ENCODE data around the gene MBLAC1. TPM values are rescaled to one million over a fixed set of nuclear protein-coding genes. Genes with fewer than 3 reads are reported as not detected.

The MBLAC1 gene
- total RNA-seq, 4 donors from 2014 or later, result 4.4 to 5.6 TPM; not detected in 2

DNA sequence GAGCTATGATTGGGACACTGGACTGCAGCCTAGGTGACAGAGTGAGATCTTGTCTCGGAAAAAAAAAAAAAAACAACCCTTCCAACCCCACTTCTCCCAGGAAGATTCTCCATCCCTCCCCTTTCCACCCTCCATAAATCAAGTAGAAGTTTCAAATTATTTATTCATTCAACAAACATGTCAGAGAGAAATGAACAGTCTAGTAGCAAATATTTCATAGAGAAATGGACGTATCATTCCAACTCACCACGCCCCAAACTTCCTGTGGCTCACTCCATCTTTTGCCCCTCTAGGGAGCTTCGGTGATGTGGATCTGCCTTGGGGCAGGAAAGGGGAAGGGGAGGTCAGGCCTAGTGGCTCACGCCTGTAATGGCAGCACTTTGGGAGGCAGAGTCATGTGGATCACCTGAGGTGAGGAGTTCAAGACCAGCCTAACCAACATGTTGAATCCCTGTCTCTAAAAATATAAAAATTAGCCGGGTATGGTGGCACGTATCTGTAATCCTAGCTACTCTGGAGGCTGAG is 32.4 kb downstream of the MBLAC1 start:
- H3K4me3 ChIP-seq, result peak overlapping the region; percentile 36 to 92 (median 74)
- in situ Hi-C loops (cut with MboI; ENCODE audit: low pct_ligation_motif_present in 1 of 4, low pct_unique_long_range_greater_than_20kb in 1 of 4, low sequenced_read_pairs in 3 of 4), result no loop called here
- peaks cover 0 to 6% (median 0%) of the 10 kb centered on the region in 4 donors for H3K36me3 ChIP-seq
- DNase-seq, result no peak
- peaks cover 20 to 56% (median 45%) of the 10 kb centered on the region in 4 donors for H3K4me1 ChIP-seq
- WGBS, 2 donors (ENCODE audit: low coverage in 1 of 2), result 69% methylated on average over 7 of the region's 7 CpGs; no CpG with 5 or more reads in 1 of the 2 donors
- H3K9me3 ChIP-seq, result no peaks in the 10 kb centered on the region
- peak overlapping the region; percentile 79 to 91 (median 90) for H3K27ac ChIP-seq
- TF ChIP-seq, protein P1, sequence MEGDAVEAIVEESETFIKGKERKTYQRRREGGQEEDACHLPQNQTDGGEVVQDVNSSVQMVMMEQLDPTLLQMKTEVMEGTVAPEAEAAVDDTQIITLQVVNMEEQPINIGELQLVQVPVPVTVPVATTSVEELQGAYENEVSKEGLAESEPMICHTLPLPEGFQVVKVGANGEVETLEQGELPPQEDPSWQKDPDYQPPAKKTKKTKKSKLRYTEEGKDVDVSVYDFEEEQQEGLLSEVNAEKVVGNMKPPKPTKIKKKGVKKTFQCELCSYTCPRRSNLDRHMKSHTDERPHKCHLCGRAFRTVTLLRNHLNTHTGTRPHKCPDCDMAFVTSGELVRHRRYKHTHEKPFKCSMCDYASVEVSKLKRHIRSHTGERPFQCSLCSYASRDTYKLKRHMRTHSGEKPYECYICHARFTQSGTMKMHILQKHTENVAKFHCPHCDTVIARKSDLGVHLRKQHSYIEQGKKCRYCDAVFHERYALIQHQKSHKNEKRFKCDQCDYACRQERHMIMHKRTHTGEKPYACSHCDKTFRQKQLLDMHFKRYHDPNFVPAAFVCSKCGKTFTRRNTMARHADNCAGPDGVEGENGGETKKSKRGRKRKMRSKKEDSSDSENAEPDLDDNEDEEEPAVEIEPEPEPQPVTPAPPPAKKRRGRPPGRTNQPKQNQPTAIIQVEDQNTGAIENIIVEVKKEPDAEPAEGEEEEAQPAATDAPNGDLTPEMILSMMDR (IDR thresholded peaks at IDR 0.05), result peak in 1 of 5 experiments; percentile 16
- no peak for TF ChIP-seq POLR2A (IDR thresholded peaks at IDR 0.05)
- H3K27me3 ChIP-seq, result no peaks in the 10 kb centered on the region
- intact Hi-C loops (cut with DNase I; ENCODE audit: low total_unique reads), result no loop called here

DNA sequence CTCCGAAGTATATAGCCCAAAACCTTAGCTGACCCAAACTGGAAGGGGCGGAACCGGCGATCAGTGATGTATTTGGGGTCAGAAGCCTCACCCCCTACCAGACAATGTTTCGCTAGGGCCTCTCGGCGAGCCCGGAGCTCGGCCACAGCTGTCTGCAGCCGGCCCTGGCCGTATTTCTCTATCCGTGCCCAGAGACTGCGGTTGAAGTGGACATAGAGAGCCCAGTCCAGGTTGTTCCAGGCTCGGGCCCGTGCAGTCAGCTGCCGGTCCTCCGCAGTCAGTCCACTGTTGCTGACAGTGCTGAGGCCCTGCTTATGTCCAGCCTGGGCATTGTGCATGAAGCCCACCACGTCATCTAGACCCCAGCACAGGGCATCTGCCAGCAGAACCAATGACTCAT is 33.3 kb downstream of the MBLAC1 start:
- H3K4me1 ChIP-seq, result peaks cover 16 to 47% (median 36%) of the 10 kb centered on the region in 4 donors
- intact Hi-C loops (cut with DNase I; ENCODE audit: low total_unique reads) (no loop called here), in situ Hi-C loops (cut with MboI; ENCODE audit: low pct_ligation_motif_present in 1 of 4, low pct_unique_long_range_greater_than_20kb in 1 of 4, low sequenced_read_pairs in 3 of 4) (no loop called here)
- 17 to 93% methylated on average over 1 to 18 of the region's 18 CpGs for WGBS, 2 donors (ENCODE audit: low coverage in 1 of 2)
- TF ChIP-seq POLR2A (IDR thresholded peaks at IDR 0.05) (no peak), EP300 (IDR thresholded peaks at IDR 0.05; ENCODE audit: low read depth) (no peak), POLR2AphosphoS5 (IDR thresholded peaks at IDR 0.05) (no peak)
- TF ChIP-seq, protein P1 (IDR thresholded peaks at IDR 0.05), result no peak
- no peaks in the 10 kb centered on the region for H3K9me3 ChIP-seq
- H3K36me3 ChIP-seq, result peaks cover 0 to 6% (median 0%) of the 10 kb centered on the region in 4 donors
- no peak for DNase-seq
- H3K27me3 ChIP-seq, result no peaks in the 10 kb centered on the region
- H3K27ac ChIP-seq, result no peak overlapping the region
- no peak overlapping the region for H3K4me3 ChIP-seq

DNA sequence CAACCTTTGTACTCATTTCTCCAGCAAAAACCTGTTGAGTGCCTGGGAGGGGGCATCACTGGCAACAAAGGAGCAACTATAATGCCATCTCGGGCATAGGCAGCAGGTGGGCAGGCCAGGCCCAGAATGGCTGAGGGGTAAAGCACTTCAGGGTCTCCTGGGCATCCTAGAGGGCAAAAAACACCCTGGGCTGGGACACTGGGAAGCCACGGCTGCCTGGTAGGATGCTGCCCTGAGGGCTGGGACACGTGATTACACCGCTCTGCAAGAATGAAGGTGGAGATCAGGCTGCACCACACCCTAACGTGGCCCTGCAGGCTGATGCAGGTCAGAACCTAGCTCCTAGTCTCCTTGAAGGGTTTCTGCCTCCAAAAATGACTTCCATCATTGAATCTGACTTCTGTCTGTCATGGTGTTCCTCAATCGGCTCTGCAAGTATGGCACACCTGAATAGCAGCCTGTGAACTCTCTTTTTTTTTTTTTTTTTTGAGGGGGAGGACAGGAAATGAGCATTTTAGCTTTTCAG is 36.3 kb downstream of the MBLAC1 start:
- 20 to 46% methylated on average over 1 to 6 of the region's 6 CpGs for WGBS, 2 donors (ENCODE audit: low coverage in 1 of 2)
- Histone ChIP-seq H3K36me3 (no peaks in the 10 kb centered on the region), H3K9me3 (no peaks in the 10 kb centered on the region), H3K27ac (peak overlapping the region; percentile 58 to 72 (median 66)), H3K4me3 (no peak overlapping the region), H3K27me3 (no peaks in the 10 kb centered on the region), H3K4me1 (peaks cover 10 to 29% (median 20%) of the 10 kb centered on the region in 4 donors)
- DNase-seq, result peak; percentile 80
- intact Hi-C loops (cut with DNase I; ENCODE audit: low total_unique reads), result no loop called here
- in situ Hi-C loops (cut with MboI; ENCODE audit: low pct_ligation_motif_present in 1 of 4, low pct_unique_long_range_greater_than_20kb in 1 of 4, low sequenced_read_pairs in 3 of 4), result no loop called here
- TF ChIP-seq, protein P1 (IDR thresholded peaks at IDR 0.05), result no peak
- TF ChIP-seq POLR2A (IDR thresholded peaks at IDR 0.05) (no peak), POLR2AphosphoS5 (IDR thresholded peaks at IDR 0.05) (peak in 2 of 3 donors; percentile 28 to 32), EP300 (IDR thresholded peaks at IDR 0.05; ENCODE audit: low read depth) (no peak)

DNA sequence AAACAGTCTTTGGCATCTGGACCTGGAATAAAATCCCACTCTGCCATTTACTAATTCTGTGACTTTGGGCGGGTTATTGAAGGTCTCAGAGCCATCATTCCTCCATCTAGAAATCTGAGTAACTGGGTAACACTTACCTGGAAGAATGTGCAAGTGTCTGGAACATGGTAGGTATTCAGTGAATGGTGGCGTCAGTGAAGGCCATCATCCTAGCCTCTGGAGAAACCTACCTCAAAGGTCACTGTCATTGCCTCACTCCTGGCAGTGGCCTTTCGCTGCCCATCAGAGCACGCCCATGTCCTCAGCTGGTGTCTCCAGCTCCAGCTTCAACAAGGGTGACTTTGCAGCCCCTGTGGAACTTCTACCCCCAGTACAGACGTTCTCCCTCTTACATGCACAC is 37.1 kb downstream of the MBLAC1 start:
- Histone ChIP-seq H3K27me3 (no peaks in the 10 kb centered on the region), H3K27ac (peak overlapping the region in 1 of 4 donors; percentile 72), H3K4me3 (no peak overlapping the region), H3K4me1 (peaks cover 10 to 34% (median 25%) of the 10 kb centered on the region in 4 donors), H3K36me3 (no peaks in the 10 kb centered on the region), H3K9me3 (no peaks in the 10 kb centered on the region)
- WGBS, 2 donors (ENCODE audit: low coverage in 1 of 2), result 50 to 85% methylated on average over 1 to 5 of the region's 5 CpGs
- no peak for DNase-seq
- in situ Hi-C loops (cut with MboI; ENCODE audit: low pct_ligation_motif_present in 1 of 4, low pct_unique_long_range_greater_than_20kb in 1 of 4, low sequenced_read_pairs in 3 of 4) (no loop called here), intact Hi-C loops (cut with DNase I; ENCODE audit: low total_unique reads) (no loop called here)
- TF ChIP-seq POLR2AphosphoS5 (IDR thresholded peaks at IDR 0.05), result no peak
- TF ChIP-seq, protein P1 (IDR thresholded peaks at IDR 0.05), result no peak
- TF ChIP-seq EP300 (IDR thresholded peaks at IDR 0.05; ENCODE audit: low read depth), result no peak
- no peak for TF ChIP-seq POLR2A (IDR thresholded peaks at IDR 0.05)
